ENCODE measurements around the gene PRSS53.

PRSS53 gene

DNA sequence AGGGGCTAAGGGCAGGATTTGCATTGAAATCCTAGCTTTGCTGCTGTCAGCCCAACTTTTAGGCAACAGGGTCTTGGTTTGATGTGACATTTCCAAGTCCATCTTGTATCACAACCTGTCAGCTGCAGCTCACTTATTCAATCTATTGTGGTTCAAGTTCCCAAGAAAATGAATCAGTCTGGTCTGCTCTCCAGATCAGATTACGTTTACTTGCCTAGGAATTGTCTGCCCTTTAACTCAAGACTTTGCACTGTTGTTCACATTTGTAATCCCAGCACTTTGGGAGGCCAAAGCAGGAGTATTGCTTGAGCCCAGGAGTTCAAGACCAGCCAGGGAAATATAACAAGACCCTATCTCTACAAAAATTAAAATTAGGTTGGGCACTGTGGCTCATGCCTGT lies 45.4 kb downstream of the PRSS53 start:
- DNase-seq (ENCODE audit: low spot score) = no peak

DNA sequence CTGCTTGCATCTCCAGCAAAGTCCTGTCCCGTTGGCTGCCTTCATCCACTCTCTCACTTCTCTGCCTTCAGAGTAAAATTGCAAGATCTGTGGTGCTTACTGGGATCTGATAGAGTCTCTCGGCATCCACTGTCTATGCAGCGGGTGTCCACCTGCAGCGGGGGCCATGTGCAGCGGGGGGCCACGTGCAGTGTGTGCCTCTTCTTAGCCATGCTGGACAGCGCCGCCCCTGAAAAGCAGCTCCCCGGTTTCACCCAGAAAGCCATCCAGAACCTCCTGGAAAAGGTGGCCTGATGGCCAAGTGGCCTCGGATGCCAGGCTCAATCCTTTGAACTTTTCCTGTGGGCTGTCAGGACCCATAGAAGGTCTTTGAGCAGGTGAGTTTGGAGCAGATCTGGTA lies 45.9 kb downstream of the PRSS53 start:
- no peak for DNase-seq (ENCODE audit: low spot score)

DNA sequence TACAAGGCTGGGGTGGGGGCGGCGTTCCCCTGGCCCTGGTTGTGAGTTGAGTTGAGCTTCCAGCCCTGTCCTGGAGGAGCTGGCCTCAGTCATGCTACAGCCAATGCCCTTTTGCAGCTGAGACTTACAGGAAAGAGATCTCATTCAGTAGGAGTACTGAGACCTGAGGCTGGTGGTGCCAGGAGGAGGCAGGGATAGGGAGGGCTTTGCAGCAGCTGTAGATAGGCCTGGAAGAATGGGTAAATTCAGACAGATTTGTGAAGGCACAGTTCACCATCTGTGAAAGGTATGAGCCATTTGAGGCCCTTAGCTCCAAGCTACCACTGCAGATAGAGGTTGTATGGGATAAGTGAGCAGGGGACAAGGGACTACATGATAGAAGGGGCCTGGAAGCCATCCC lies 49.8 kb downstream of the PRSS53 start:
- no peak for DNase-seq (ENCODE audit: low spot score)

DNA sequence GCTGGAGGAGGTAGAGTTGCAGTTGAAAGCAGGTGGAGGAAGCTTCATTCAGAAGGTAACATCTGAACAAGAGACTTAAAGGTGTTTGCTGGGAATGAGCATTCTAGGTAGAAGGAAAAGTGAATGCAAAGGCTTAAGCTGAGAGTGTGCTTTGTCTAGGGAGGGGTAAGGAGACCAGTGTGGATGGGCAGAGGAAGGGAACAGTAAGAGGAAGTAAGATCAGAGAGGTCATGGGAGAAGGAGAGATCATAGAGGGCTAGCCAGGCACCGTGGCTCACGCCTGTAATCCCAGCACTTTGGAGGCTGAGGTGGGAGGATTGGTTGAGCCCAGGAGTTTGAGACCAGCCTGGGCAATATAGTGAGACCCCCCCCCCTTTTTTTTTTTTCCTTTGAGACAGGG lies 52.1 kb downstream of the PRSS53 start:
- no peak for DNase-seq (ENCODE audit: low spot score)

DNA sequence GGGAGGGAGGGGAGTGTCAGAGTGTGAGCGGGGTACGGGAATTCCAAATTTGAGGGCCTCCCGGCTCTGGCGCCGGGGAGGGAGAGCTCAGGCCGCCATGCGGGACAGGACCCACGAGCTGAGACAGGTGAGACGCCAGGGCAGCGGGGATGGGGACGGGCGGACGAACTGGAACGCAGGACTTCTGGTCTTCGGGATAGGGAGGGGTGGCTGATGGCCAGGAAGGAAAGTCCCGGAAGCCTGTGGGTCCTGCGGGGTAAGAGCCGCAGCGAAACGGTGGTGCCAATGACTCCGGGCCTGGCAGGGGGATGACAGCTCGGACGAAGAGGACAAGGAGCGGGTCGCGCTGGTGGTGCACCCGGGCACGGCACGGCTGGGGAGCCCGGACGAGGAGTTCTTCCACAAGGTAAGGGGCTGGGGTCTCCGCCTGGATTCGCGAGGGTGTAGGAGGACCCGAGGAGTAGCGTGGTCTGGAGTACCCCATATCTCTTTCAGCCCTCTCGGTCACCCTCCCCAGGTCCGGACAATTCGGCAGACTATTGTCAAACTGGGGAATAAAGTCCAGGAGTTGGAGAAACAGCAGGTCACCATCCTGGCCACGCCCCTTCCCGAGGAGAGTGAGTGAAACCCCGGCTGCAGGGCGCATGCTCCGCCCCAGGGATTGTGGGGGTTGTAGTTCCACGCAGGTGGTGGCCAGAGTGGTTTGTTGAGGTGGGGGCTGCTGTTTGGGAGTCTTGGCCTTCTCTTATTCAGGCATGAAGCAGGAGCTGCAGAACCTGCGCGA lies 54.8 kb downstream of the PRSS53 start:
- DNase-seq (ENCODE audit: low spot score) = peak; percentile 88

All from activated CD4-positive, alpha-beta T cell treated with anti-CD3 and anti-CD28 coated beads, Interleukin-2, Interleukin-4, amounts not matched to agents 100 ng/mL and 50 ng/mL, durations not matched to agents 16 hours and 8 hours (primary cell).